HG03457 (cell line): Measurements from ENCODE around the gene VGLL2.
A peak's percentile ranks its signal among the peaks of the same experiment; 100 is the strongest.
"Not testable (repeated sequence)": the region's sequence is repeated elsewhere in the genome, so short reads cannot be mapped to it uniquely, and the experiment has no call there.

ENCODE experiments used
- ATAC-seq: cut with Tn5 transposase; IDR thresholded peaks from one replicate; pipeline ENCODE4 v1.9.1; 2021; ENCODE audit warnings: moderate number of reproducible peaks; ENCODE audit not compliant: unreplicated experiment

Gene VGLL2

GRCh38 chr6:117265410-117266256 is at the start of gene VGLL2:
Gene VGLL2 (plus strand): TSS chr6:117265558. CDS start chr6:117265764, 206 bp downstream.
- ATAC-seq: no peak

- no peak for ATAC-seq
These were observed 42.5 kb upstream of the VGLL2 start for GRCh38 chr6:117222861-117223260.

GRCh38 chr6:117226778-117227177 is 38.6 kb upstream of the VGLL2 start:
- ATAC-seq: no peak

GRCh38 chr6:117227245-117227962 is 38.0 kb upstream of the VGLL2 start:
- ATAC-seq: no peak

GRCh38 chr6:117228202-117228601 is 37.2 kb upstream of the VGLL2 start:
- no peak for ATAC-seq

GRCh38 chr6:117229870-117230269 is 35.5 kb upstream of the VGLL2 start:
- ATAC-seq: no peak

GRCh38 chr6:117231466-117231865 is 33.9 kb upstream of the VGLL2 start:
- ATAC-seq: no peak

GRCh38 chr6:117232196-117232595 is 33.2 kb upstream of the VGLL2 start:
- ATAC-seq: no peak

- ATAC-seq: no peak
These were observed 32.2 kb upstream of the VGLL2 start for GRCh38 chr6:117233145-117233544.

GRCh38 chr6:117237561-117237960 is 27.8 kb upstream of the VGLL2 start:
- ATAC-seq: no peak

- ATAC-seq: not testable (repeated sequence)
These were observed 20.8 kb upstream of the VGLL2 start for GRCh38 chr6:117244571-117244970.

- ATAC-seq: not testable (repeated sequence)
These were observed 20.4 kb upstream of the VGLL2 start for GRCh38 chr6:117244979-117245378.

GRCh38 chr6:117253785-117254184 is 11.6 kb upstream of the VGLL2 start:
- ATAC-seq: no peak

GRCh38 chr6:117262799-117263198 is 2.6 kb upstream of the VGLL2 start:
- ATAC-seq: no peak

- ATAC-seq: no peak
These were observed 1.9 kb upstream of the VGLL2 start for GRCh38 chr6:117263353-117263927.

GRCh38 chr6:117264369-117264691 is 1.0 kb upstream of the VGLL2 start:
- ATAC-seq: no peak

- ATAC-seq: peak; percentile 71
These were observed 507 bp upstream of the VGLL2 start for GRCh38 chr6:117264692-117265409.

GRCh38 chr6:117266257-117267053 is 1.1 kb downstream of the VGLL2 start:
- no peak for ATAC-seq

- no peak for ATAC-seq
These were observed 1.6 kb downstream of the VGLL2 start for GRCh38 chr6:117267054-117267347.

- ATAC-seq: no peak
These were observed 2.6 kb downstream of the VGLL2 start for GRCh38 chr6:117267766-117268534.
